ENCODE results near the gene BEGAIN.

The BEGAIN gene

DNA sequence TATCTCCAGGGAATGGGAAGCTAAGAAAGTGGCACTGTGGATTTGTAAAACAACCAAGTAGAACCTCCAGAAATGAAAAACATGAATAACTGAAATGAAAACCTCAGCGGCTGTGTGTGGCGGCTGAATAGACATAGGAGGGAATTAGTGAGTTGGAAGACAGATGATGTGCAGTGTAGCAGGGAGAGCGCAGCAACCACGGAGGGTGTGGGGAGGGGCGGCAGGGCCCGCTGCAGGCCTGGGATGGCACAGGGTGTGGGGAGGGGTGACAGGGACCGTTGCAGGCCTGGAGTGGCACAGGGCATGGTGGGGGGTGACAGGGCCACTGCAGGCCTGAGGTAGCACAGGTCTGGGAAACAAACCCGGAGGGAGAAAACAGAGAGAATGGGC lies 51.1 kb downstream of the BEGAIN start:
- Histone ChIP-seq H3K4me1 (ENCODE audit: control insufficient read depth, insufficient read depth, low read length) (peaks cover 12% of the 10 kb centered on the region), H3K9me3 (ENCODE audit: control insufficient read depth, low read length) (no peaks in the 10 kb centered on the region), H3K27me3 (ENCODE audit: control insufficient read depth, insufficient read depth, low read length, poor library complexity, severe bottlenecking) (no peaks in the 10 kb centered on the region), H3K36me3 (ENCODE audit: control insufficient read depth, insufficient read depth, low read length) (no peaks in the 10 kb centered on the region), H3K4me3 (ENCODE audit: insufficient read depth, low read depth, low read length) (no peak overlapping the region), H3K27ac (ENCODE audit: insufficient read depth, low read depth, low read length, poor library complexity, severe bottlenecking) (no peak overlapping the region)
- WGBS, 2 experiments = 91 to 94% methylated on average over 8 of the region's 8 CpGs

DNA sequence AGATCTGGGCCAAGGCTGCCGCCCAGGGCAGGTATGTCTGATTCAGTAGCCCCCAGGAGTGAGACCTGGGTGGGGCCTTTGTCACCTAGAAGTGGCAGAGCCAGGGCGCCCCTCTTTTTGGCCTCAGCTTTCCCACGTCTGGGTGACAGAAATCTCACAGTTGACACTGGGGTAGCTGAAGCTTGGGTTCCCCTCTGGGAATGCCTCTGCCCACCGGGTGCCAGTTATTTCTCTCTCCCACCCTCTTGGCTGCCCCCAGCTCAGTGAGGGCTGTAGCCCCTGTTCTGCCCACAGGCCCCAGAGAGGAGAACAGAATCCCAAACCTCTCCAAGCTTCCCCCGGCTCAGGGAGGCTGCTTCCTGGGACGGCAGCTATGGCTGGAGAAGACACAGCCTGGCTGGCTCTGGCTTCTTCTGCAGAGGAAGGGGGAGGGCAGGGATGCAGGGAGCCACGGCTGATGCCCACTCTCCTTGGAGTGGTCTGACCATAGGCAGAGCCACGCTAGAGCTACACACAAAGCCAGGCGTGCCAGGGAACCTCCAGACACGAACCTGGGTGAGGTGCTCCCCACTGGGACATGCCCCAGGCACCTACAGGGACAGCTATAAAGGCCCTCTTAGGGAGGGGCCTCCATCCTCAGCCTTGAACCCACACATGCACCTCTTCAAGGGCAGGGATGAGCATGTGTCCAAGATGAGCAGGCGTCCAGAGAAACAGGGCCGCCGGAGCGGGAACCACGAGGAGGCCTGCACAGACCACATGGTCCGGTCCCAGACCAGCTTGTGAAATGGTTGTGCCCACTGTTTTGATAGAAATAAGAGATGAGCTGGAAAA lies 51.7 kb downstream of the BEGAIN start:
- no peak overlapping the region for H3K4me3 ChIP-seq (ENCODE audit: insufficient read depth, low read depth, low read length)
- WGBS, 2 experiments = 93 to 94% methylated on average over 16 of the region's 16 CpGs
- peaks cover 12% of the 10 kb centered on the region for H3K4me1 ChIP-seq (ENCODE audit: control insufficient read depth, insufficient read depth, low read length)
- no peak overlapping the region for H3K27ac ChIP-seq (ENCODE audit: insufficient read depth, low read depth, low read length, poor library complexity, severe bottlenecking)
- no peaks in the 10 kb centered on the region for H3K36me3 ChIP-seq (ENCODE audit: control insufficient read depth, insufficient read depth, low read length)
- H3K9me3 ChIP-seq (ENCODE audit: control insufficient read depth, low read length) = no peaks in the 10 kb centered on the region
- no peaks in the 10 kb centered on the region for H3K27me3 ChIP-seq (ENCODE audit: control insufficient read depth, insufficient read depth, low read length, poor library complexity, severe bottlenecking)

DNA sequence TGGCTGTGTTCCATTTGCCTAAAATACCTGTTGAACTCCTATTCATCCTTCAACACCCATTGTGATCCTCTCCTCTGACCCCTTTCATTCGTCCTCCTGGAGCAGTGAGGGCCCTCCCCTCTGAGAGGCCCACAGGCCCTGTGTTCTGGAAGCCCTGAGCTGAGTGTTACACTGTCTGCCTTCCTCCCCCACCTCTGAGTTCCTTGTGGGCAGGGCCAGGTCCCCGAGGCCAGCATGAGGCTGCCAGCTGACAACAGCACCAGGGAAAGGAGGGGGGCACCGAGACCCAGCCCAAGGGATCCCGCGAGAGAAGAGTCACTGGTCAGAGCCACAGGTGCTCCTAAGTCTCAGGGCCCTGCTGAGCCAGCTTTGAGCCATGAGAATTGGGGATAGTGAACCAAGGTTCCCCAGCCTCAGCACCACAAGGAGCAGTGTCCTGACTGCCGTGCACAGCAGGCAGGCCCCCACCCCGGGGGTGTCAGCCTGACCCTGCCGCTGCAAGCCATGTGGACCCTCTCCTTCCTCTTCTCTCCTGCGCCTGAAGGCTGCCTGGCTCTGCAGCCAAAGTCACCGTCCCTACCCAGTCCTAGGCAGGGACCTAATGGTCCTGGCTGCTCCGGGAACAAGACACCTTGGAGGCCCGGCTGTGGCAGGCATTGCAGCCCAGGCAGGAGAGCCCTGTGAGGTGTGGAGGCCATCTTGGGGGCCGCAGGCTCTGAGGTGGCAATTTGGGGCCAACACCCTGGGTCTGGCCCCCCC lies 52.5 kb downstream of the BEGAIN start:
- Histone ChIP-seq H3K27ac (ENCODE audit: insufficient read depth, low read depth, low read length, poor library complexity, severe bottlenecking) (no peak overlapping the region), H3K4me1 (ENCODE audit: control insufficient read depth, insufficient read depth, low read length) (peaks cover 12% of the 10 kb centered on the region), H3K27me3 (ENCODE audit: control insufficient read depth, insufficient read depth, low read length, poor library complexity, severe bottlenecking) (no peaks in the 10 kb centered on the region), H3K9me3 (ENCODE audit: control insufficient read depth, low read length) (no peaks in the 10 kb centered on the region), H3K36me3 (ENCODE audit: control insufficient read depth, insufficient read depth, low read length) (no peaks in the 10 kb centered on the region), H3K4me3 (ENCODE audit: insufficient read depth, low read depth, low read length) (no peak overlapping the region)
- 66 to 68% methylated on average over 13 of the region's 13 CpGs for WGBS, 2 experiments

DNA sequence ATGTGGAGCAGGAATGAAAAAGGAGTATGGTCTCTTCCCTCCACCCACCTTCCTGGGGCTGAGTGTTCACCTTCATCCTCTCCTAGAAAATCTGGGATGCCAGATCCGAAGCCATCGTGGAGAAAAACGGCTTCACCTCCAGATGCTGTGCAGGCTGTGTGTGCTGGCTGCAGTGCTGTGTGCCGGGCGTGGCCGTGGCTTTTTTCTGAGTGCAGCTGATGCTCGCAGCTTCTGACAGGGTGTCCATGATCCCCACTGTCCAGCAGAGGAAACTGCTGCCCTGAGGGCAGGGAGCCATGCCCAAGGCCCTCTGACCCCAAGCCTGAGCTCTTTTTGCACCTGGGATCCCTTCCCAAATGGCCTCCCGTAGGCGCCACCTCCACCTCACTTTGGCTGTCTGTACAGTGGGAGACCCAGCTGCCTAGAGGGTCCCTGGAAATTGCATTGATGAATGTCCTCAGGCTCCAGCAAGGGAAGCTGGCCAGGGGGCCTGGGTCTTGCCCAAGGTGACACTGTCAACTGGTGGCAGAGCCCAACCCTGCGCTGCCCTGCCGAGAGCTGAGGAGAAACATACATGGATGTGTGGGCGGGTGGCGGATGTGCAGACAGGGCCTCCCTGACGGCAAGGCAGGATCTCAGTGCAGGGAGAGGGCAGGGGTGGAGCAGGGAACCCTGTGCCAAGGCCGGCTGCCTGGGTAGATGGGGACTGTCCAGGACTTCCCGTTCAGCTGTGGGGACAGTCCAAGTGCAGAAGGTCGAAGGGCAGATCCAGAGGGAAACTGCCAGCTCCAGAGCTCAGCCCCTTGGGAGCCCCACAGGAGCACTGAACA lies 53.3 kb downstream of the BEGAIN start:
- Histone ChIP-seq H3K4me1 (ENCODE audit: control insufficient read depth, insufficient read depth, low read length) (peaks cover 12% of the 10 kb centered on the region), H3K4me3 (ENCODE audit: insufficient read depth, low read depth, low read length) (no peak overlapping the region), H3K9me3 (ENCODE audit: control insufficient read depth, low read length) (no peaks in the 10 kb centered on the region), H3K36me3 (ENCODE audit: control insufficient read depth, insufficient read depth, low read length) (no peaks in the 10 kb centered on the region), H3K27ac (ENCODE audit: insufficient read depth, low read depth, low read length, poor library complexity, severe bottlenecking) (no peak overlapping the region), H3K27me3 (ENCODE audit: control insufficient read depth, insufficient read depth, low read length, poor library complexity, severe bottlenecking) (no peaks in the 10 kb centered on the region)
- 89 to 92% methylated on average over 17 of the region's 17 CpGs for WGBS, 2 experiments

DNA sequence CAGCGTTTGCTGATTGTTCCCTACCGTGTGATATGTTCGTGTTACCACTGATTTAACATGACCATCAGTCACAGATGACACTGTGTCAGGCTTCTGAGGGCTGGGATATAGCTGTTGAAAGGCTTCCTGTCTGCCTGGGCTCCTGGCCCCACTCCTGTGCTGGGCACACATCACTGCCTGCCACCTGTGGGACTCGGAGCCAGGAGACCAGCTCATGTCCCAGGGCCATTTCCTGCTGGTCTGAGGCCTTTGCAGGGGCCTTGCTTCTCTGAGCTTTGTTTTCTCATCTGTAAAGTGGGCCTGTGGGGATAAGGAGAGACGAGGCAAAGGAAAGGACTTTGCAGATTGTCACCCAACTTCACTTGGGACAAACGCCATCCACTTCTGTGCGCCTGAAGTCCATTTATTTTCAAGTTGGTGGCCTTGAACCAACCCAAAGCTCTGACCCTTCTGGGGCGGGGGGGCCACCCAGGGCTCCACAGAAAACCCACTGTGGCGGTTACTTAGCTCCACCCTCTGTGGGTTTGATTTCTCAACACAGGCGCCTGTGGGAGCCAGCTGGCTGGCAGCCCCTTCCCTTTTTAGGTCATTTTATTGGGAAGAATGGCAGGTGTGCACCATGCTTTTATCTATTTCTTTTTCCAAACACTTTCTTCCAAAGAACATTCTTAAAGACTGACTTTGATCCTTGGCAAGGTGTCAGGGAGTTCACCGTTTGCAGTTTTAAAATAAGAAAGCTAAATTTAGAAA lies 54.1 kb downstream of the BEGAIN start:
- Histone ChIP-seq H3K4me1 (ENCODE audit: control insufficient read depth, insufficient read depth, low read length) (peaks cover 12% of the 10 kb centered on the region), H3K36me3 (ENCODE audit: control insufficient read depth, insufficient read depth, low read length) (no peaks in the 10 kb centered on the region), H3K9me3 (ENCODE audit: control insufficient read depth, low read length) (no peaks in the 10 kb centered on the region), H3K27ac (ENCODE audit: insufficient read depth, low read depth, low read length, poor library complexity, severe bottlenecking) (no peak overlapping the region), H3K27me3 (ENCODE audit: control insufficient read depth, insufficient read depth, low read length, poor library complexity, severe bottlenecking) (no peaks in the 10 kb centered on the region), H3K4me3 (ENCODE audit: insufficient read depth, low read depth, low read length) (no peak overlapping the region)
- WGBS, 2 experiments = 92% methylated on average over 11 of the region's 11 CpGs

DNA sequence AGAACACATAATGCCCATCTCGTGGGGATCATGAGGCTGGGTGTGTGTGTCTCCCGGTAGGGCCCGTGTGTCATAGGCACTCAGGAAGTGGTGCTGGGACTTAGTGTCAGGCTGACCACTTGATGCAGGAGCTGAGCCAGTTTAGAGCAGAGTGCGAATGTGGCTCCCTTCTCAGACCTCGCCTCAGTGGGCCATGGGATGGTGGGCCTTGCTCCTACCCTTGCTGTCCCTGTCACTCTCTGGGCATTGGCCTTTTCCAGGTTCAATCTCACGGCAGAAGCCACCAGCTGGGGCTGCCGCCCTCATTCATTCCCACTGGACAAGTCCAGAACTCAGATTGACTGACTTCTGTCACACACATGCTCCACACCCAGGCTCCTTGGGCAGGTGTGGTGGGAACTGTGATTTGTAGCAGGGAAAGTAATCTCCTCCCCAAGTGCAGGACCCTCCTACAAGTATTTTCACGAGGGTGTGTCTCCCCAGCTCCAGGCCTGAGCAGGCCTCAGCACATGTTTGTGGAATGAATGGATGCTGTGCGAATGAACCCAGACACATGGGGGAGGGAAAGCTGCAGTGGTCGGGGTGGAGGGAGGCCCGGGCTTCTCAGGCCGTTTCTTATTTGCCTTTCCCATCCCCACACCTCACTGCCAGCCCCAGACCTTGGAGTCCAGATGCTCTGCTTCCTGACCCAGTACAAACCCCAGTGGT lies 54.9 kb downstream of the BEGAIN start:
- Histone ChIP-seq H3K36me3 (ENCODE audit: control insufficient read depth, insufficient read depth, low read length) (no peaks in the 10 kb centered on the region), H3K4me1 (ENCODE audit: control insufficient read depth, insufficient read depth, low read length) (peaks cover 12% of the 10 kb centered on the region), H3K27me3 (ENCODE audit: control insufficient read depth, insufficient read depth, low read length, poor library complexity, severe bottlenecking) (no peaks in the 10 kb centered on the region), H3K27ac (ENCODE audit: insufficient read depth, low read depth, low read length, poor library complexity, severe bottlenecking) (no peak overlapping the region), H3K4me3 (ENCODE audit: insufficient read depth, low read depth, low read length) (no peak overlapping the region), H3K9me3 (ENCODE audit: control insufficient read depth, low read length) (no peaks in the 10 kb centered on the region)
- WGBS, 2 experiments = 88% methylated on average over 12 of the region's 12 CpGs

DNA sequence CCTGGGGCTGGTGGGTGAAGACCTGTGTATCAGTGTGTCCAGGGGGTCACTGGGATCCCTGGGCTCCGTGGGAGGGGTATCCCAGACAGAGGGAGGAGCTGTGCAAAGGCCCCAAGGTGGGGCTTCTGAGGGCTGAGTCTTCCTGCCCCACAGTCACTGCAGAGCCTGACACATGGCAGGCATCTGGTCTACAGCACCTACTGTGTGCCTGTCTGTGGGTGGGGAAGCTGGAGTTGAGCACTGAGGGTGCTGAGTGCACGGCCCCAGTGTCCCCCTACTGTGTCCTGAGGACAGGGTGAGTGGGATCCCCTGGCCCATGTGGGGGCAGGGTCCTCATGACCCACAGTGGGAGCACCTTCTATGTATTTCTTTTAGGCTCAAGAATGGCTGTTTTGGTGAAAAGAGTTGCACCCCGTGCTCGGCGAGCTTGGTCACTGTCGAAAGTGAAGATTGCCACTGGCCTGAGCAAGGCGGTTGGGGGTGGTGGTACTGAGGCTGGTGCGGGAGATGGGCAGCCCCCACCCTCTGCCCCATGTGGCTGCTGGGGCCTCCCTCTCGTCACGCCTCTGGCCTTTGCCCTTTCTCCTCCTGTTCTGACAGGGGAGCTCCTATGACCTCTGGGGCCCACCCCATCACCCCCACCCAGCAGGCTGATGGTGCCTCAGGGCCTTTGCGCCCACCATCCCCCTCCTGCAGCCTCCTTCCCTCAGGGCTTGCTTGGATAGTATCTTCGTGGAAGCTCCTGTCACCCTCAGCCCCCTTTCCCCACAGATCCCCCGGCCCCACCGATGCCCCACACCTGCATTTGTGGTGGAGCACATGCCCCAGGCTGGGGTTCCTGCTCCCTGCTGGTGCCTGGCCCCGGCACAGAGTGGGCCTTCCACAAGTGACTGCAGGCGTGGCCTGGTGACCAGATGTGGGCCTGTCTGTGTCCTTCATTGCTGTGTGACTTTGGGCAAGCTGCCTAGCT lies 55.8 kb downstream of the BEGAIN start:
- Histone ChIP-seq H3K27ac (ENCODE audit: insufficient read depth, low read depth, low read length, poor library complexity, severe bottlenecking) (no peak overlapping the region), H3K27me3 (ENCODE audit: control insufficient read depth, insufficient read depth, low read length, poor library complexity, severe bottlenecking) (no peaks in the 10 kb centered on the region), H3K4me1 (ENCODE audit: control insufficient read depth, insufficient read depth, low read length) (peaks cover 12% of the 10 kb centered on the region), H3K36me3 (ENCODE audit: control insufficient read depth, insufficient read depth, low read length) (no peaks in the 10 kb centered on the region), H3K4me3 (ENCODE audit: insufficient read depth, low read depth, low read length) (no peak overlapping the region), H3K9me3 (ENCODE audit: control insufficient read depth, low read length) (no peaks in the 10 kb centered on the region)
- 91 to 92% methylated on average over 16 of the region's 16 CpGs for WGBS, 2 experiments

DNA sequence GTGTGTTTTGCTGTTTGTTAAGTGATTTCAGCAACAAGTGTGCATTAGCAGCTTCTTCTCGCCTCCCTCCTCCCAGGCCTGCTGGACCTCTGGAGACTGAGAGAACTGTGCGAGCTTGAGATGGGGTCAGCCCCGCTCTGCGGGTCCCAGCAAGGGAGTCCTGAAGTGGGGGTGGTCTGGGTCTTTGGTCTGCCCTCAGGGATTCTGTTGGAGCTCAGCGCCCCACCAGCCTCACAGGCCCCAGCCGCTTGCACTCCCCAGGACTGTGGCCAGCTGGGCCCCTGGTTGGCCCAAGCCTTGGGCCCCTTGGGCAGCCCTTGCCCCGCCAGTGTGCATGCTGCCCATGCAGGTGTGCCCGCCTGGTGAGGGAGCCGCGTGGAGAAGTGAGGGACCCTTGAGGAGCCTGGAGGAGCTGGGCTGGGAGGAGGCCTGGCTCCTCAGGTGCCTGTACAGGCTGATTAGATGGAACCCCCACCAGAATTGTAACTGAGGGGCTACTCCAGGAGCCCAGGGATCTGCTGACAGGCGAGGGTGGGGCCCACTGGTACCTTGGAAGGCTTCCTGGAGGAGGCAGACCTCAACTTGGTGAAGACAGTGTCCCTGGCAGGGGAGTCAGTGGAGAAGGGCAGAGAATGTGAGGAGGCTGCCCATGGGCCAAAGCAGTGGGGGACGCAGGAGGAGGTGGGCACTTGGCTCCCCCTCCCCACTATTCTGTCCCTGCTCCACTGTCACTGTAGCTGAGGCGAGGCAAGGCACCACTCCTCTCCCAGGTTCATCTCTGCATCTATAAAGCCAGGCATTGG lies 56.7 kb downstream of the BEGAIN start:
- Histone ChIP-seq H3K4me1 (ENCODE audit: control insufficient read depth, insufficient read depth, low read length) (peaks cover 12% of the 10 kb centered on the region), H3K36me3 (ENCODE audit: control insufficient read depth, insufficient read depth, low read length) (no peaks in the 10 kb centered on the region), H3K27me3 (ENCODE audit: control insufficient read depth, insufficient read depth, low read length, poor library complexity, severe bottlenecking) (no peaks in the 10 kb centered on the region), H3K4me3 (ENCODE audit: insufficient read depth, low read depth, low read length) (no peak overlapping the region), H3K27ac (ENCODE audit: insufficient read depth, low read depth, low read length, poor library complexity, severe bottlenecking) (no peak overlapping the region), H3K9me3 (ENCODE audit: control insufficient read depth, low read length) (no peaks in the 10 kb centered on the region)
- WGBS, 2 experiments = 93 to 96% methylated on average over 13 of the region's 13 CpGs

Data from ectodermal cell (in vitro differentiated cells).